K562 (cell line): ENCODE data around the gene PPIP5K2. TPM values are rescaled to one million over a fixed set of nuclear protein-coding genes. Genes with fewer than 3 reads are reported as not detected.

Source experiments
- ATAC-seq: fragments of 200-7000 bp; cut with Tn5 transposase; 3 replicates; pipeline ENCODE4 v1.9.1; 2020; ENCODE audit warnings: moderate library complexity
- BruUV-seq: library from RNA; stranded (reverse); fragments of 400-500 nt; replicated peaks from 2 replicates; lab custom pipeline; 2021; lab: Mats Ljungman, UMichigan
- CTCF ChIA-PET: fragments of 300-600 bp; formaldehyde crosslinking; extraction: SDS; loops from one replicate; lab custom pipeline; 2021; ENCODE audit warnings: low intra/inter-chr PET ratio; lab: Yijun Ruan, JAX
- POLR2A ChIA-PET: fragments of 300-600, 350-650 bp; sonication (Branson Sonifier 250); formaldehyde crosslinking; extraction: SDS; loops from one replicate; lab custom pipeline; 2021; ENCODE audit warnings: antibody characterized with exemption, inconsistent platforms; lab: Yijun Ruan, JAX
- DNase-seq, 4 experiments: peaks; one replicate each; pipeline versions ENCODE4 v3.0.0 to v3.0.0-alpha.2; 2011 to 2018; ENCODE audit warnings: low spot score in 3 of 4, mixed read lengths in 3 of 4; ENCODE audit errors: extremely low read depth in 1 of 4
- FAIRE-seq: peaks from 2 replicates; lab custom pipeline; 2011; peaks lifted over from hg19 to GRCh38; lab: Jason Lieb, UNC
- H2AFZ ChIP-seq: 2 replicates; pipeline ENCODE4 v1.6.0; 2011; ENCODE audit warnings: low read depth, low read length, control low read depth, inconsistent platforms
- H3K27ac ChIP-seq: fragments of 200-600 bp; 3 replicates; pipeline ENCODE4 v1.8.0; 2011; ENCODE audit warnings: low read depth, mild to moderate bottlenecking, control low read depth, inconsistent platforms, low read length, moderate library complexity, mixed read lengths; ENCODE audit errors: extremely low read depth
- H3K27me3 ChIP-seq, 2 experiments: fragments of 300-600 bp in 1 of 2; 2 replicates in 1 of 2; 3 replicates in 1 of 2; pipeline versions ENCODE4 v1.6.0 to v1.8.0; 2011; ENCODE audit warnings: inconsistent platforms in 2 of 2, low read length in 2 of 2, mild to moderate bottlenecking in 1 of 2, mixed read lengths in 1 of 2, moderate library complexity in 1 of 2; ENCODE audit not compliant: control insufficient read depth in 2 of 2, insufficient read depth in 2 of 2
- H3K36me3 ChIP-seq: fragments of 300-600 bp; 3 replicates; pipeline ENCODE4 v1.8.0; 2011; ENCODE audit warnings: mild to moderate bottlenecking, low read length, inconsistent platforms; ENCODE audit not compliant: control insufficient read depth, insufficient read depth
- H3K4me1 ChIP-seq, 2 experiments: fragments of 200-600 bp in 1 of 2; replicated peaks in 1 of 2; 2 replicates in 1 of 2; 3 replicates in 1 of 2; pipeline versions ENCODE4 v1.5.1 to v1.8.0; 2011; ENCODE audit warnings: inconsistent platforms in 2 of 2, low read length in 2 of 2, mild to moderate bottlenecking in 1 of 2, mixed read lengths in 1 of 2, moderate library complexity in 1 of 2; ENCODE audit not compliant: control insufficient read depth in 2 of 2, insufficient read depth in 2 of 2
- H3K4me2 ChIP-seq: 2 replicates; pipeline ENCODE4 v1.6.1; 2011; ENCODE audit warnings: low read length, control low read depth, inconsistent platforms, mixed read lengths; ENCODE audit not compliant: insufficient read depth
- H3K4me3 ChIP-seq: fragments of 200-600 bp; sonication (generic), shearing (Covaris generic); 2 replicates; pipeline ENCODE4 v1.5.1; 2016; ENCODE audit warnings: control low read depth, inconsistent platforms
- H3K79me2 ChIP-seq: fragments of 200-600 bp; 3 replicates; pipeline ENCODE4 v1.8.0; 2011; ENCODE audit warnings: low read length, inconsistent platforms; ENCODE audit not compliant: control insufficient read depth, insufficient read depth
- H3K9ac ChIP-seq, 2 experiments: 2 replicates each; pipeline versions ENCODE4 v1.6.0 to v1.6.1; 2011; ENCODE audit warnings: low read depth in 2 of 2, low read length in 2 of 2, control low read depth in 1 of 2, inconsistent platforms in 1 of 2, mild to moderate bottlenecking in 1 of 2, mixed read lengths in 1 of 2; ENCODE audit not compliant: insufficient read depth in 1 of 2
- H3K9me1 ChIP-seq: one replicate; pipeline ENCODE4 v1.6.0; 2011; ENCODE audit warnings: inconsistent platforms, mild to moderate bottlenecking, low read length, moderate library complexity; ENCODE audit not compliant: control insufficient read depth, insufficient read depth
- H3K9me3 ChIP-seq: replicated peaks from 2 replicates; pipeline ENCODE4 v1.5.1; 2011; ENCODE audit warnings: low read depth, low read length, inconsistent platforms; ENCODE audit not compliant: control insufficient read depth, insufficient read depth
- H4K20me1 ChIP-seq: replicated peaks from 2 replicates; pipeline ENCODE4 v1.6.1; 2011; ENCODE audit warnings: low read length, inconsistent platforms, mixed read lengths; ENCODE audit not compliant: control insufficient read depth, insufficient read depth
- CSDE1 ChIP-seq, 2 experiments: fragments of 450-650 bp; IDR thresholded peaks; 2 replicates each; pipeline ENCODE4 v1.6.1; 2016; ENCODE audit warnings: mild to moderate bottlenecking in 1 of 2
- FOXM1 ChIP-seq, 2 experiments: fragments of 450-650 bp in 1 of 2; sonication (generic) in 1 of 2; formaldehyde crosslinking in 1 of 2; IDR thresholded peaks; 2 replicates each; pipeline versions ENCODE4 v1.6.1 to v1.9.0; 2017 to 2022; ENCODE audit warnings: low read depth in 2 of 2, mild to moderate bottlenecking in 2 of 2, missing genetic modification reagents in 1 of 2, moderate library complexity in 1 of 2
- IFI16 ChIP-seq: fragments of 250-450 bp; sonication (Bioruptor Pico); IDR thresholded peaks from 2 replicates; pipeline ENCODE4 v2.1.2; 2022; ENCODE audit warnings: mild to moderate bottlenecking, inconsistent platforms
- IRF2 ChIP-seq: sonication (generic); formaldehyde crosslinking; IDR thresholded peaks from 2 replicates; pipeline ENCODE4 v1.8.1; 2022; ENCODE audit warnings: mild to moderate bottlenecking, missing genetic modification reagents
- KLF10 ChIP-seq: fragments of 250-450 bp; sonication (Bioruptor Pico); IDR thresholded peaks from 2 replicates; pipeline ENCODE4 v1.6.1; 2021; ENCODE audit warnings: matching md5 sums
- NFXL1 ChIP-seq: fragments of 450-650 bp; formaldehyde crosslinking; IDR thresholded peaks from 2 replicates; pipeline ENCODE4 v1.4.0; 2021; ENCODE audit warnings: mild to moderate bottlenecking
- RBM34 ChIP-seq: fragments of 200-400 bp; formaldehyde crosslinking; IDR thresholded peaks from 2 replicates; pipeline ENCODE4 v1.6.1; 2018; ENCODE audit warnings: low read length, borderline replicate concordance; ENCODE audit not compliant: insufficient read depth
- TAF9B ChIP-seq: fragments of 450-650 bp; IDR thresholded peaks from 2 replicates; pipeline ENCODE4 v1.6.1; 2018; ENCODE audit warnings: mild to moderate bottlenecking; ENCODE audit not compliant: partially characterized antibody
- WGBS: fragments of 100-300 bp; shearing (Covaris generic); methylation state at CpG from one replicate; pipeline ENCODE4 v1.1.6; 2016; ENCODE audit warnings: low coverage, mixed read lengths; ENCODE audit not compliant: insufficient coverage; ENCODE audit errors: missing lambda C conversion rate; 5-methylcytosine and 5-hydroxymethylcytosine counted together
- in situ Hi-C: fragments of 300-500 bp; cut with MboI; formaldehyde crosslinking; loops from 4 replicates; pipeline ENCODE4 v1.15.0; 2018; ENCODE audit warnings: inconsistent platforms, mixed read lengths
- intact Hi-C: fragments of 100-400 bp; cut with micrococcal nuclease; formaldehyde crosslinking; loops from 2 replicates; pipeline ENCODE4 v1.14.2; 2022
- polyA plus RNA-seq, 8 experiments: library from polyadenylated mRNA; depleted of rRNA in 4 of 8; stranded (reverse) in 5 of 8; unstranded in 3 of 8; fragments of >200 nt; fragmentation: Nextera tagmentation in 2 of 8; fragmentation: Illumina TruSeq in 1 of 8; extraction: Ambion mirVana in 2 of 8; extraction: Trizol in 1 of 8; gene quantifications; 2 replicates each; pipeline versions ENCODE4 v1.2.1 to v1.2.3, GENCODE V29; 2011 to 2014; ENCODE audit warnings: inconsistent platforms in 1 of 8, missing spikeins in 1 of 8
- total RNA-seq, 7 experiments: library from RNA; depleted of rRNA in 6 of 7; stranded (reverse); fragments of >200 nt in 6 of 7; fragmentation: Illumina TruSeq in 2 of 7; extraction: Trizol in 2 of 7; gene quantifications; 2 replicates each; pipeline versions ENCODE4 v1.2.1 to v1.2.3, GENCODE V29; 2011 to 2021; ENCODE audit warnings: low replicate concordance in 1 of 7
- TF ChIP-seq, protein P1 (sequence below), 2 experiments: fragments of 200-800 bp in 1 of 2; sonication (Bioruptor generic) in 1 of 2; sonication (generic) in 1 of 2; formaldehyde crosslinking in 1 of 2; IDR thresholded peaks in 1 of 2; conservative IDR thresholded peaks in 1 of 2; 2 replicates each; pipeline versions ENCODE4 v1.5.0 to v1.6.1; 2016 to 2020; ENCODE audit warnings: missing compliant biosample characterization in 1 of 2, missing genetic modification characterization in 1 of 2, missing genetic modification reagents in 1 of 2

The PPIP5K2 gene
- total and polyA plus RNA-seq, 9 of the 15 experiments (the other 6 are each of a cell fraction or from before 2014, with no cell fraction given), result 39.4 to 150 (median 99.1) TPM

DNA sequence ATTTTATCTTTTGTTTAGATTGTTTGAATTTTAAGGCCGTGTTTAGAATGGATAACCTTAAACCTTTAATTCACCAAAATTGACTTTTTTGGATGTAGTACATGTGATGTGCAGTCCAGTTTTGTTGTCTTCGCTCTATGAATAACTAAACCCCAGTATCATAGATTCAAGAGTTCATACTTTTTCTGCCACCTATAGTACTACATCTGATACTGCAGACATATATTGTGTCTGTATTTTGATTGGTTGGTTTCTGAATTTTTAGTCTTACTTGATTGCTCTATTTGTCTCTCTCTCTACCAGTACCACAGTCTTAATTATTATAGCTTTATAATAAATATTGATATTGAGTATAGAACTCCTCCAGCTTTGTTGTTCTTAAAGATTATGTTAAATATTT, 58.1 kb downstream of the PPIP5K2 start:
- peak in 1 of 4 experiments; percentile 6 for DNase-seq
- POLR2A ChIA-PET, result interaction anchor here (0.7 kb wide), 1 partner anchor 88 kb away, joined by 3 read pairs; no protein-coding TSS in a partner anchor
- Histone ChIP-seq H2AFZ (no peak overlapping the region), H3K36me3 (peaks cover 66% of the 10 kb centered on the region), H3K9me3 (no peaks in the 10 kb centered on the region), H3K9me1 (no peaks in the 10 kb centered on the region), H3K27me3 (no peaks in the 10 kb centered on the region), H4K20me1 (no peaks in the 10 kb centered on the region), H3K27ac (no peak overlapping the region), H3K4me2 (no peak overlapping the region), H3K79me2 (no peaks in the 10 kb centered on the region), H3K4me3 (no peak overlapping the region), H3K4me1 (no peaks in the 10 kb centered on the region), H3K9ac (no peak overlapping the region)
- CTCF ChIA-PET, result no interaction called here
- in situ Hi-C loops (no loop called here), intact Hi-C loops (no loop called here)
- BruUV-seq, result no TSS peak
- peak; percentile 63 for FAIRE-seq
- no peak; the same call in 2 of the 3 replicates for ATAC-seq
- TF ChIP-seq IFI16 (CRISPR knock-in tag) (no peak), KLF10 (CRISPR knock-in tag) (no peak), RBM34 (no peak), CSDE1 (IDR thresholded peaks at IDR 0.05) (no peak), TAF9B (no peak), FOXM1 (IDR thresholded peaks at IDR 0.05; ENCODE audit: low read depth) (no peak), FOXM1 (CRISPR knock-in tag; IDR thresholded peaks at IDR 0.05; ENCODE audit: low read depth) (no peak), IRF2 (CRISPR knock-in tag) (no peak), NFXL1 (CRISPR knock-in tag) (no peak)
- TF ChIP-seq, protein P1, sequence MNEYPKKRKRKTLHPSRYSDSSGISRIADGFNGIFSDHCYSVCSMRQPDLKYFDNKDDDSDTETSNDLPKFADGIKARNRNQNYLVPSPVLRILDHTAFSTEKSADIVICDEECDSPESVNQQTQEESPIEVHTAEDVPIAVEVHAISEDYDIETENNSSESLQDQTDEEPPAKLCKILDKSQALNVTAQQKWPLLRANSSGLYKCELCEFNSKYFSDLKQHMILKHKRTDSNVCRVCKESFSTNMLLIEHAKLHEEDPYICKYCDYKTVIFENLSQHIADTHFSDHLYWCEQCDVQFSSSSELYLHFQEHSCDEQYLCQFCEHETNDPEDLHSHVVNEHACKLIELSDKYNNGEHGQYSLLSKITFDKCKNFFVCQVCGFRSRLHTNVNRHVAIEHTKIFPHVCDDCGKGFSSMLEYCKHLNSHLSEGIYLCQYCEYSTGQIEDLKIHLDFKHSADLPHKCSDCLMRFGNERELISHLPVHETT (CRISPR knock-in tag; conservative IDR thresholded peaks at IDR 0.05 in 1 of 2, IDR thresholded peaks at IDR 0.05 in 1 of 2), result no peak
- WGBS, result 92% methylated on average over 2 of the region's 2 CpGs
